SKM-1 treated with dmso at 0.1 percent for 144 hours (cell line): Measurements from ENCODE around the gene TBC1D2B.

Source experiments
- DNase-seq: peaks from one replicate; lab custom pipeline; 2025; ENCODE audit not compliant: unreplicated experiment; lab: John Stamatoyannopoulos, UW

TBC1D2B gene

GRCh38 chr15:78055919-78056713 lies 21.4 kb downstream of the TBC1D2B start:
- DNase-seq = no peak

GRCh38 chr15:78054966-78055365 lies 22.5 kb downstream of the TBC1D2B start:
- no peak for DNase-seq

- no peak for DNase-seq
Observed at GRCh38 chr15:78054518-78054917, 23.0 kb downstream of the TBC1D2B start.

- no peak for DNase-seq
Observed at GRCh38 chr15:78052545-78052944, 25.0 kb downstream of the TBC1D2B start.

GRCh38 chr15:78052001-78052401 lies 25.5 kb downstream of the TBC1D2B start:
- DNase-seq = peak; percentile 23

GRCh38 chr15:78051596-78051995 lies 25.9 kb downstream of the TBC1D2B start:
- DNase-seq = no peak

GRCh38 chr15:78050826-78051225 lies 26.7 kb downstream of the TBC1D2B start:
- DNase-seq = no peak

- no peak for DNase-seq
Observed at GRCh38 chr15:78050441-78050809, 27.1 kb downstream of the TBC1D2B start.

GRCh38 chr15:78049691-78050440 lies 27.6 kb downstream of the TBC1D2B start:
- DNase-seq = peak; percentile 48

GRCh38 chr15:78048628-78048920 lies 28.9 kb downstream of the TBC1D2B start:
- no peak for DNase-seq

GRCh38 chr15:78047761-78048627 lies 29.5 kb downstream of the TBC1D2B start:
- DNase-seq = peak; percentile 74

GRCh38 chr15:78046796-78047341 lies 30.6 kb downstream of the TBC1D2B start:
- DNase-seq = no peak

- DNase-seq = no peak
Observed at GRCh38 chr15:78045189-78045588, 32.3 kb downstream of the TBC1D2B start.

- no peak for DNase-seq
Observed at GRCh38 chr15:78044407-78045155, 32.9 kb downstream of the TBC1D2B start.

- no peak for DNase-seq
Observed at GRCh38 chr15:78041946-78042345, 35.6 kb downstream of the TBC1D2B start.

- no peak for DNase-seq
Observed at GRCh38 chr15:78040653-78041244, 36.8 kb downstream of the TBC1D2B start.

- DNase-seq = no peak
Observed at GRCh38 chr15:78038585-78039247, 38.8 kb downstream of the TBC1D2B start.

GRCh38 chr15:78037779-78038305 lies 39.7 kb downstream of the TBC1D2B start:
- no peak for DNase-seq

- no peak for DNase-seq
Observed at GRCh38 chr15:78037328-78037727, 40.2 kb downstream of the TBC1D2B start.
